Glomerular endothelial cell (primary cell): Measurements from ENCODE around the gene AK6. TPM values are rescaled to one million over a fixed set of nuclear protein-coding genes. Genes with fewer than 3 reads are reported as not detected.
"Not testable (repeated sequence)": the region's sequence is repeated elsewhere in the genome, so short reads cannot be mapped to it uniquely, and the experiment has no call there.

Experiments used
- DNase-seq: peaks from one replicate; pipeline ENCODE4 v3.0.0-alpha.2; 2011; ENCODE audit warnings: low read depth, low spot score; ENCODE audit errors: extremely low read depth
- total RNA-seq: library from RNA; depleted of rRNA; stranded (reverse); fragments of >200 nt; gene quantifications from 2 replicates; pipeline ENCODE4 v1.2.3, GENCODE V29; 2015

The AK6 gene
- 18.1 and 21.1 TPM in 2 replicates for total RNA-seq

- peak; percentile 56 for DNase-seq
These were observed at the start of gene AK6, which contains the start of the genes RAD17 and TAF9 for GRCh38 chr5:69369340-69370121. Gene AK6, minus strand, starts transcription at chr5:69369520. Its CDS starts 30 bp downstream, at chr5:69369490. Gene RAD17, plus strand, starts transcription at chr5:69369818. Its CDS starts 2,391 bp downstream, at chr5:69372209. Gene TAF9, minus strand, starts transcription at chr5:69369520. Its CDS starts 3,783 bp downstream, at chr5:69365737.

- no peak for DNase-seq
These were observed 49.2 kb upstream of the AK6 start for GRCh38 chr5:69418554-69418953.

- no peak for DNase-seq
These were observed 47.4 kb upstream of the AK6 start for GRCh38 chr5:69416699-69417098.

GRCh38 chr5:69416180-69416579 is 46.9 kb upstream of the AK6 start:
- DNase-seq = no peak

GRCh38 chr5:69415584-69415958 is 46.3 kb upstream of the AK6 start:
- no peak for DNase-seq

GRCh38 chr5:69414885-69415583 is 45.7 kb upstream of the AK6 start, which contains the start of gene MARVELD2:
Gene MARVELD2, plus strand, starts transcription at chr5:69415116. Its CDS starts 4,270 bp downstream, at chr5:69419386.
- no peak for DNase-seq

GRCh38 chr5:69404659-69405330 is 35.5 kb upstream of the AK6 start:
- DNase-seq = no peak

GRCh38 chr5:69378376-69378775 is 9.1 kb upstream of the AK6 start:
- DNase-seq = no peak

GRCh38 chr5:69374911-69375446 is 5.7 kb upstream of the AK6 start:
- DNase-seq = no peak

GRCh38 chr5:69372394-69372793 is 3.1 kb upstream of the AK6 start:
- DNase-seq = no peak

GRCh38 chr5:69370335-69370734 is 1.0 kb upstream of the AK6 start:
- not testable (repeated sequence) for DNase-seq

GRCh38 chr5:69368458-69369339 is 621 bp downstream of the AK6 start:
- peak; percentile 12 for DNase-seq

GRCh38 chr5:69367697-69368279 is 1.5 kb downstream of the AK6 start:
- DNase-seq = no peak

GRCh38 chr5:69364850-69365249 is 4.5 kb downstream of the AK6 start:
- no peak for DNase-seq

GRCh38 chr5:69364414-69364813 is 4.9 kb downstream of the AK6 start:
- peak; percentile 0 for DNase-seq

- no peak for DNase-seq
These were observed 8.9 kb downstream of the AK6 start for GRCh38 chr5:69360442-69360841.

GRCh38 chr5:69359699-69360098 is 9.6 kb downstream of the AK6 start:
- DNase-seq = no peak

- no peak for DNase-seq
These were observed 18.7 kb downstream of the AK6 start for GRCh38 chr5:69350664-69351063.

- DNase-seq = no peak
These were observed 26.2 kb downstream of the AK6 start for GRCh38 chr5:69343083-69343482.
